SK-N-SH (cell line): Measurements from ENCODE around the gene ATR. TPM values are rescaled to one million over a fixed set of nuclear protein-coding genes. Genes with fewer than 3 reads are reported as not detected.

ENCODE experiments used
- CTCF ChIA-PET: fragments of 300-600, 350-600 bp; formaldehyde crosslinking; extraction: SDS; loops from one replicate; lab custom pipeline; 2021; lab: Yijun Ruan, JAX
- POLR2A ChIA-PET: fragments of 350-600 bp; sonication (Branson Sonifier 250); formaldehyde crosslinking; extraction: SDS; loops from one replicate; lab custom pipeline; 2020; ENCODE audit warnings: antibody characterized with exemption, inconsistent platforms; lab: Yijun Ruan, JAX
- DNase-seq: peaks from one replicate; pipeline ENCODE4 v3.0.0; 2012
- H2AFZ ChIP-seq: fragments of 200-600 bp; sonication (generic); 2 replicates; pipeline ENCODE4 v1.8.1; 2016; ENCODE audit warnings: antibody characterized with exemption, mild to moderate bottlenecking, low read depth
- H3F3A ChIP-seq: fragments of 200-600 bp; sonication (generic); replicated peaks from 2 replicates; pipeline ENCODE3; 2016; ENCODE audit warnings: antibody characterized with exemption, mild to moderate bottlenecking; ENCODE audit not compliant: insufficient read depth
- H3K27ac ChIP-seq, 2 experiments: fragments of 200-500 bp in 1 of 2; fragments of 200-600 bp in 1 of 2; sonication (Bioruptor generic) in 1 of 2; sonication (generic), shearing (Covaris generic) in 1 of 2; 2 replicates each; pipeline versions ENCODE4 v1.5.1 to v1.6.1; 2014 to 2016; ENCODE audit warnings: low read depth in 2 of 2, inconsistent platforms in 1 of 2, low read length in 1 of 2, mild to moderate bottlenecking in 1 of 2, mixed read lengths in 1 of 2
- H3K27me3 ChIP-seq: fragments of 200-600 bp; sonication (generic), shearing (Covaris generic); 2 replicates; pipeline ENCODE4 v1.6.1; 2016; ENCODE audit warnings: mixed run types; ENCODE audit not compliant: insufficient read depth
- H3K36me3 ChIP-seq, 2 experiments: fragments of 200-500 bp in 1 of 2; fragments of 200-600 bp in 1 of 2; sonication (Bioruptor generic) in 1 of 2; sonication (generic) in 1 of 2; replicated peaks in 1 of 2; 2 replicates each; pipeline versions ENCODE3 to v1.5.1; 2014 to 2016; ENCODE audit warnings: low read length in 1 of 2, mild to moderate bottlenecking in 1 of 2; ENCODE audit not compliant: insufficient read depth in 2 of 2, control insufficient read depth in 1 of 2
- H3K4me1 ChIP-seq, 2 experiments: fragments of 200-500 bp in 1 of 2; fragments of 200-600 bp in 1 of 2; sonication (Bioruptor generic) in 1 of 2; sonication (generic), shearing (Covaris generic) in 1 of 2; 2 replicates each; pipeline versions ENCODE4 v1.5.1 to v1.6.1; 2014 to 2016; ENCODE audit warnings: low read depth in 1 of 2, low read length in 1 of 2, mixed run types in 1 of 2; ENCODE audit not compliant: insufficient read depth in 2 of 2, control insufficient read depth in 1 of 2
- H3K4me2 ChIP-seq: fragments of 200-600 bp; sonication (generic), shearing (Covaris generic); 2 replicates; pipeline ENCODE4 v1.6.1; 2017; ENCODE audit warnings: mixed run types
- H3K4me3 ChIP-seq, 2 experiments: fragments of 200-500 bp in 1 of 2; fragments of 200-600 bp in 1 of 2; sonication (Bioruptor generic) in 1 of 2; sonication (generic), shearing (Covaris generic) in 1 of 2; 2 replicates each; pipeline versions ENCODE4 v1.5.1 to v1.8.1; 2014 to 2016; ENCODE audit warnings: low read depth in 2 of 2, inconsistent platforms in 1 of 2, low read length in 1 of 2, mild to moderate bottlenecking in 1 of 2, mixed read lengths in 1 of 2, moderate library complexity in 1 of 2
- H3K79me2 ChIP-seq: fragments of 200-600 bp; sonication (generic); 2 replicates; pipeline ENCODE4 v1.8.1; 2017; ENCODE audit warnings: mild to moderate bottlenecking; ENCODE audit not compliant: insufficient read depth
- H3K9ac ChIP-seq: fragments of 200-600 bp; sonication (generic); 2 replicates; pipeline ENCODE4 v1.6.1; 2017; ENCODE audit warnings: mixed run types
- H3K9me2 ChIP-seq: fragments of 200-600 bp; sonication (generic); 2 replicates; pipeline ENCODE4 v1.6.1; 2017; ENCODE audit warnings: mixed run types
- H3K9me3 ChIP-seq: fragments of 200-600 bp; sonication (generic); 2 replicates; pipeline ENCODE4 v1.6.1; 2017; ENCODE audit warnings: mixed run types, mild to moderate bottlenecking, moderate library complexity
- H4K20me1 ChIP-seq: fragments of 200-600 bp; sonication (generic); 2 replicates; pipeline ENCODE4 v1.6.1; 2017; ENCODE audit warnings: mild to moderate bottlenecking, mixed run types; ENCODE audit not compliant: insufficient read depth
- EP300 ChIP-seq, 2 experiments: IDR thresholded peaks; 2 replicates each; pipeline versions ENCODE4 v1.4.0 to v1.6.1; 2012; ENCODE audit warnings: borderline replicate concordance in 1 of 2, low read depth in 1 of 2, low read length in 1 of 2
- EZH2phosphoT487 ChIP-seq: fragments of 200-600 bp; sonication (generic); IDR thresholded peaks from 2 replicates; pipeline ENCODE4 v1.6.1; 2017; ENCODE audit warnings: low read depth, mixed run types, mild to moderate bottlenecking, antibody characterized with exemption, moderate library complexity, borderline replicate concordance
- JUND ChIP-seq: IDR thresholded peaks from 2 replicates; pipeline ENCODE4 v1.4.0; 2012
- MEF2A ChIP-seq: IDR thresholded peaks from 2 replicates; pipeline ENCODE4 v1.4.0; 2012; ENCODE audit warnings: low read depth, borderline replicate concordance
- MXI1 ChIP-seq: IDR thresholded peaks from 2 replicates; pipeline ENCODE4 v1.6.1; 2012; ENCODE audit warnings: mild to moderate bottlenecking, low read depth, low read length, improper control_type of control experiment
- TAF1 ChIP-seq: IDR thresholded peaks from 2 replicates; pipeline ENCODE4 v1.6.1; 2012; ENCODE audit warnings: low read depth, mild to moderate bottlenecking, low read length, moderate library complexity, borderline replicate concordance
- YY1 ChIP-seq: IDR thresholded peaks from 2 replicates; pipeline ENCODE4 v1.4.0; 2012; ENCODE audit warnings: low read depth, mild to moderate bottlenecking
- ZBTB33 ChIP-seq: IDR thresholded peaks from 2 replicates; pipeline ENCODE4 v1.4.0; 2012; ENCODE audit warnings: low read depth, borderline replicate concordance
- WGBS: methylation state at CpG from one replicate; pipeline ENCODE4 v1.1.6; 2017; ENCODE audit warnings: low lambda C conversion rate; 5-methylcytosine and 5-hydroxymethylcytosine counted together
- polyA plus RNA-seq, 3 experiments: library from polyadenylated mRNA; depleted of rRNA; stranded (reverse); fragments of >200 nt; gene quantifications; 2 replicates each; pipeline ENCODE4 v1.2.3, GENCODE V29; 2012

The ATR gene
- polyA plus RNA-seq, 1 of the 3 experiments (the other 2 are of a cell fraction) = 7.3 TPM

GRCh38 chr3:142489572-142490323 lies 88.8 kb downstream of the ATR start:
- Histone ChIP-seq H3K9me2 (no peaks in the 10 kb centered on the region), H3K36me3 (peaks cover 66 to 75% of the 10 kb centered on the region in 2 experiments), H3K4me1 (no peaks in the 10 kb centered on the region), H4K20me1 (no peaks in the 10 kb centered on the region), H3K4me2 (no peak overlapping the region), H3K9ac (no peak overlapping the region), H2AFZ (no peak overlapping the region), H3K27me3 (no peaks in the 10 kb centered on the region), H3K4me3 (no peak overlapping the region), H3K79me2 (no peaks in the 10 kb centered on the region), H3F3A (no peaks in the 10 kb centered on the region), H3K27ac (no peak overlapping the region), H3K9me3 (no peaks in the 10 kb centered on the region)
- ChIA-PET POLR2A (no interaction called here), CTCF (no interaction called here)
- no peak for DNase-seq
- no peak for TF ChIP-seq EP300 (IDR thresholded peaks at IDR 0.05; ENCODE audit: borderline replicate concordance in 1 of 2, low read depth in 1 of 2, low read length in 1 of 2)
- no peak for TF ChIP-seq TAF1
- no peak for TF ChIP-seq ZBTB33
- WGBS = 97% methylated on average over 5 of the region's 5 CpGs

- Histone ChIP-seq H3K4me1 (no peaks in the 10 kb centered on the region), H3K9me2 (no peaks in the 10 kb centered on the region), H3F3A (no peaks in the 10 kb centered on the region), H3K4me3 (no peak overlapping the region), H4K20me1 (no peaks in the 10 kb centered on the region), H3K9me3 (peaks cover 4% of the 10 kb centered on the region; the same call in 1 of the 2 replicates), H2AFZ (no peak overlapping the region), H3K27me3 (no peaks in the 10 kb centered on the region), H3K36me3 (peaks cover 39 to 81% of the 10 kb centered on the region in 2 experiments), H3K27ac (no peak overlapping the region), H3K4me2 (no peak overlapping the region), H3K79me2 (no peaks in the 10 kb centered on the region), H3K9ac (no peak overlapping the region)
- no peak for TF ChIP-seq EZH2phosphoT487
- DNase-seq = no peak
- CTCF ChIA-PET = interaction anchor here (1.3 kb wide), 1 partner anchor 15 kb away, joined by 3 read pairs; no protein-coding TSS in a partner anchor
- 97% methylated on average over 4 of the region's 4 CpGs for WGBS
- POLR2A ChIA-PET = no interaction called here
These were observed 93.6 kb downstream of the ATR start for GRCh38 chr3:142484912-142485435.

GRCh38 chr3:142481196-142481595 lies 97.3 kb downstream of the ATR start:
- Histone ChIP-seq H3K36me3 (peaks cover 20 to 58% of the 10 kb centered on the region in 2 experiments), H3K9me2 (no peaks in the 10 kb centered on the region), H3K9me3 (peaks cover 4% of the 10 kb centered on the region; the same call in 1 of the 2 replicates), H3K27me3 (no peaks in the 10 kb centered on the region), H3K4me2 (no peak overlapping the region), H2AFZ (no peak overlapping the region), H3F3A (no peaks in the 10 kb centered on the region), H4K20me1 (no peaks in the 10 kb centered on the region), H3K9ac (no peak overlapping the region), H3K27ac (no peak overlapping the region), H3K4me3 (no peak overlapping the region; a peak in 1 of 4 replicates), H3K79me2 (no peaks in the 10 kb centered on the region), H3K4me1 (no peaks in the 10 kb centered on the region)
- ChIA-PET CTCF (no interaction called here), POLR2A (no interaction called here)
- no peak for DNase-seq
- TF ChIP-seq JUND (no peak), EZH2phosphoT487 (no peak), TAF1 (no peak), MXI1 (no peak), MEF2A (no peak), YY1 (no peak)
- WGBS = 100% methylated on average over 2 of the region's 2 CpGs
